IMR-90 (cell line): ENCODE results near the gene NTSR2. TPM values are rescaled to one million over a fixed set of nuclear protein-coding genes. Genes with fewer than 3 reads are reported as not detected.

Experiments used
- ATAC-seq: fragments of 200-7000 bp; cut with Tn5 transposase; 2 replicates; pipeline ENCODE4 v1.9.1; 2020; ENCODE audit warnings: low read depth, mild to moderate bottlenecking, moderate library complexity
- BruUV-seq: library from RNA; stranded (reverse); fragments of 400-500 nt; replicated peaks from 2 replicates; lab custom pipeline; 2021; lab: Mats Ljungman, UMichigan
- CTCF ChIA-PET: fragments of 300-600 bp; formaldehyde crosslinking; extraction: SDS; loops from one replicate; lab custom pipeline; 2021; ENCODE audit warnings: antibody characterized with exemption; lab: Yijun Ruan, JAX
- POLR2A ChIA-PET: fragments of 300-600 bp; sonication (Branson Sonifier 250); formaldehyde crosslinking; loops from one replicate; lab custom pipeline; 2022; ENCODE audit warnings: antibody characterized with exemption; ENCODE audit not compliant: unreplicated experiment; lab: Charles Lee
- DNase-seq: peaks from one replicate; pipeline ENCODE4 v3.0.0; 2013
- H2AFZ ChIP-seq: replicated peaks from 2 replicates; pipeline ENCODE3; 2013; ENCODE audit warnings: low read length, mild to moderate bottlenecking; ENCODE audit not compliant: poor library complexity
- H2AK5ac ChIP-seq: 2 replicates; pipeline ENCODE4 v1.6.1; 2013; ENCODE audit warnings: low read depth, low read length, inconsistent platforms
- H2AK9ac ChIP-seq: replicated peaks from 2 replicates; pipeline ENCODE3; 2013; ENCODE audit warnings: mild to moderate bottlenecking, low read depth, low read length, moderate library complexity; ENCODE audit not compliant: poor library complexity
- H2BK120ac ChIP-seq: 2 replicates; pipeline ENCODE4 v1.6.1; 2013; ENCODE audit warnings: low read depth, low read length, inconsistent platforms
- H2BK15ac ChIP-seq: 3 replicates; pipeline ENCODE4 v1.6.1; 2013; ENCODE audit warnings: low read depth, low read length, inconsistent platforms
- H2BK20ac ChIP-seq: 2 replicates; pipeline ENCODE4 v1.6.1; 2013; ENCODE audit warnings: low read depth, mild to moderate bottlenecking, inconsistent platforms, low read length, moderate library complexity
- H2BK5ac ChIP-seq: 2 replicates; pipeline ENCODE4 v1.6.1; 2013; ENCODE audit warnings: mild to moderate bottlenecking, low read depth, low read length, inconsistent platforms; ENCODE audit not compliant: poor library complexity, severe bottlenecking
- H3K14ac ChIP-seq: replicated peaks from 2 replicates; pipeline ENCODE4 v1.6.1; 2013; ENCODE audit warnings: low read depth, low read length, inconsistent platforms
- H3K18ac ChIP-seq: 2 replicates; pipeline ENCODE4 v1.6.1; 2013; ENCODE audit warnings: low read depth, low read length, control low read depth
- H3K23ac ChIP-seq: 2 replicates; pipeline ENCODE4 v1.6.1; 2013; ENCODE audit warnings: low read depth, low read length, inconsistent platforms
- H3K27ac ChIP-seq: 2 replicates; pipeline ENCODE4 v1.5.1; 2013; ENCODE audit warnings: mild to moderate bottlenecking, control low read depth, low read length; ENCODE audit not compliant: insufficient read depth
- H3K27me3 ChIP-seq: 2 replicates; pipeline ENCODE4 v1.6.1; 2013; ENCODE audit warnings: low read length; ENCODE audit not compliant: control insufficient read depth, insufficient read depth
- H3K36me3 ChIP-seq: 2 replicates; pipeline ENCODE4 v1.6.1; 2013; ENCODE audit warnings: low read length, mixed read lengths; ENCODE audit not compliant: control insufficient read depth, insufficient read depth
- H3K4ac ChIP-seq: 2 replicates; pipeline ENCODE4 v1.6.1; 2013; ENCODE audit warnings: low read depth, low read length, inconsistent platforms
- H3K4me1 ChIP-seq: 2 replicates; pipeline ENCODE4 v1.6.1; 2013; ENCODE audit warnings: low read length, mixed read lengths; ENCODE audit not compliant: control insufficient read depth, insufficient read depth
- H3K4me2 ChIP-seq: 2 replicates; pipeline ENCODE4 v1.6.1; 2013; ENCODE audit warnings: low read depth, mild to moderate bottlenecking, control low read depth, low read length, moderate library complexity
- H3K4me3 ChIP-seq: 2 replicates; pipeline ENCODE4 v1.5.1; 2013; ENCODE audit warnings: low read depth, mild to moderate bottlenecking, control low read depth, low read length, moderate library complexity; ENCODE audit not compliant: insufficient read depth
- H3K56ac ChIP-seq: 2 replicates; pipeline ENCODE4 v1.6.1; 2013; ENCODE audit warnings: low read length, inconsistent platforms; ENCODE audit not compliant: insufficient read depth; ENCODE audit errors: extremely low read depth
- H3K79me1 ChIP-seq, 2 experiments: 2 replicates each; pipeline ENCODE4 v1.6.1; 2013; ENCODE audit warnings: low read length in 2 of 2, inconsistent platforms in 1 of 2, low read depth in 1 of 2
- H3K9ac ChIP-seq: 2 replicates; pipeline ENCODE4 v1.6.1; 2013; ENCODE audit warnings: low read depth, low read length, control low read depth
- H3K9me1 ChIP-seq: 2 replicates; pipeline ENCODE4 v1.6.1; 2013; ENCODE audit warnings: low read length, inconsistent platforms; ENCODE audit not compliant: insufficient read depth
- H3K9me3 ChIP-seq: 2 replicates; pipeline ENCODE4 v1.6.1; 2013; ENCODE audit warnings: low read length; ENCODE audit not compliant: control insufficient read depth, insufficient read depth
- H4K20me1 ChIP-seq: 2 replicates; pipeline ENCODE4 v1.6.1; 2013; ENCODE audit warnings: low read length, inconsistent platforms; ENCODE audit not compliant: insufficient read depth
- H4K5ac ChIP-seq: 2 replicates; pipeline ENCODE4 v1.6.1; 2013; ENCODE audit warnings: mild to moderate bottlenecking, low read depth, low read length, control low read depth
- H4K8ac ChIP-seq, 2 experiments: 2 replicates each; pipeline ENCODE4 v1.6.1; 2013; ENCODE audit warnings: low read depth in 2 of 2, low read length in 2 of 2, control low read depth in 1 of 2, inconsistent platforms in 1 of 2
- H4K91ac ChIP-seq: 2 replicates; pipeline ENCODE4 v1.6.1; 2013; ENCODE audit warnings: low read depth, low read length, inconsistent platforms; ENCODE audit not compliant: insufficient read depth
- BHLHE40 ChIP-seq: fragments of 150-350 bp; IDR thresholded peaks from 2 replicates; pipeline ENCODE4 v1.6.1; 2016; ENCODE audit warnings: mild to moderate bottlenecking, low read depth, low read length
- CEBPB ChIP-seq: IDR thresholded peaks from 2 replicates; pipeline ENCODE4 v1.6.1; 2012; ENCODE audit warnings: low read depth, low read length, improper control_type of control experiment
- FOS ChIP-seq: fragments of 150-350 bp; IDR thresholded peaks from 2 replicates; pipeline ENCODE4 v1.6.1; 2016; ENCODE audit warnings: low read depth, low read length
- MXI1 ChIP-seq: IDR thresholded peaks from 2 replicates; pipeline ENCODE4 v1.6.1; 2012; ENCODE audit warnings: low read depth, mild to moderate bottlenecking, low read length, moderate library complexity, borderline replicate concordance
- NFE2L2 ChIP-seq: fragments of 150-350 bp; IDR thresholded peaks from 2 replicates; pipeline ENCODE4 v1.6.1; 2016; ENCODE audit warnings: low read depth, mild to moderate bottlenecking, low read length
- POLR2A ChIP-seq: IDR thresholded peaks from 2 replicates; pipeline ENCODE4 v1.6.1; 2012; ENCODE audit warnings: mild to moderate bottlenecking, low read depth, low read length
- RAD21 ChIP-seq: IDR thresholded peaks from 2 replicates; pipeline ENCODE4 v1.6.1; 2012; ENCODE audit warnings: low read length, improper control_type of control experiment
- RFX5 ChIP-seq: IDR thresholded peaks from 2 replicates; pipeline ENCODE4 v1.8.0; 2012; ENCODE audit warnings: low read depth, mild to moderate bottlenecking, low read length, moderate library complexity
- SMC3 ChIP-seq: fragments of 150-350 bp; IDR thresholded peaks from 2 replicates; pipeline ENCODE4 v1.6.1; 2016; ENCODE audit warnings: low read depth, mild to moderate bottlenecking, antibody characterized with exemption, low read length, moderate library complexity
- WGBS, 2 experiments: methylation state at CpG; one replicate each; pipeline versions ENCODE4 v1.1.5 to v1.1.7; 2013; ENCODE audit warnings: missing lambda C conversion rate in 2 of 2; ENCODE audit not compliant: insufficient read length in 1 of 2; ENCODE audit errors: extremely low coverage in 2 of 2; 5-methylcytosine and 5-hydroxymethylcytosine counted together
- dilution Hi-C: fragments of 300-500 bp; cut with HindIII; formaldehyde crosslinking; loops from one replicate; pipeline ENCODE4 v1.14.3; 2018; ENCODE audit warnings: low sequenced_read_pairs; ENCODE audit not compliant: unreplicated experiment
- in situ Hi-C: fragments of 300-500 bp; cut with MboI; formaldehyde crosslinking; loops from 3 replicates; pipeline ENCODE4 v1.14.3; 2019; ENCODE audit warnings: low sequenced_read_pairs, inconsistent platforms, mixed read lengths
- intact Hi-C: fragments of 100-400 bp; cut with micrococcal nuclease; formaldehyde crosslinking; loops from 2 replicates; pipeline ENCODE4 v1.10.0; 2022
- polyA plus RNA-seq, 3 experiments: library from polyadenylated mRNA; depleted of rRNA; stranded (reverse); fragments of >200 nt; gene quantifications; 2 replicates each; pipeline ENCODE4 v1.2.3, GENCODE V29; 2012; ENCODE audit warnings: low replicate concordance in 1 of 3
- total RNA-seq: library from RNA; depleted of rRNA; stranded (reverse); fragments of >200 nt; gene quantifications from 2 replicates; pipeline ENCODE4 v1.2.3, GENCODE V29; 2012
- TF ChIP-seq, protein P1 (sequence below): conservative IDR thresholded peaks from 2 replicates; pipeline ENCODE4 v1.5.1; 2012; ENCODE audit warnings: mild to moderate bottlenecking, low read depth, low read length, improper control_type of control experiment
- TF ChIP-seq, protein P2 (sequence below): fragments of 150-350 bp; IDR thresholded peaks from 2 replicates; pipeline ENCODE4 v1.6.1; 2017; ENCODE audit warnings: mild to moderate bottlenecking, antibody characterized with exemption, low read length, low read depth

NTSR2 gene
- total and polyA plus RNA-seq, 2 of the 4 experiments (the other 2 are of a cell fraction): not detected

DNA sequence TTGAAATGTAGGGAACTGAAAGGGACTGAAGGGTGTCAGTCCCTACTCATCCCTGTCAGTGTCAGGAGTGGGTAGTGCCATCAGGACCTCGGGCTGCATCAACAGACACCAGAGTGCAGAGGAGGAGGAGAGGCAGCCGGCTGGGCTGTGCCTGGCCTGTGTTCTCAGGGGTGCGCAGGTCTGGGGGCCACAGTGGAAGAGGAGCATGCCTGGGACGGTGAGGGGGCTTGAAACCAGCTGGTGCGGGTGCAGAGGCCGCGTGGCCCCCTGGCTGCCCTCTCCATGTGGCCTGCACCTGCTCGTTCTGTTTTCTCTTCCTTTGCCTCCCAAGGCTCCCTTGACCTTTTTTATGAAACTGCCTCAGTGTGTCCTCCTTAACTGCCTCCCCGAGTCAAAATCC is 41.3 kb downstream of the NTSR2 start:
- 68% methylated on average over 4 of the region's 9 CpGs; no CpG with 5 or more reads in 1 of the 2 experiments for WGBS, 2 experiments
- ATAC-seq (no peak), DNase-seq (no peak)
- no peak overlapping the region for H3K23ac ChIP-seq
- POLR2A ChIA-PET: no interaction called here
- H3K27me3 ChIP-seq: peaks cover 30% of the 10 kb centered on the region
- no peak overlapping the region for H2BK15ac ChIP-seq
- H3K27ac ChIP-seq: no peak overlapping the region
- no peak overlapping the region for H2BK20ac ChIP-seq
- no peak overlapping the region for H2AK9ac ChIP-seq
- intact Hi-C loops (no loop called here), dilution Hi-C loops (no loop called here), in situ Hi-C loops (no loop called here)
- H4K8ac ChIP-seq: no peak overlapping the region
- no peak overlapping the region for H2BK120ac ChIP-seq
- H4K20me1 ChIP-seq: no peaks in the 10 kb centered on the region
- H3K9me1 ChIP-seq: no peaks in the 10 kb centered on the region
- no peak overlapping the region for H4K5ac ChIP-seq
- CTCF ChIA-PET: no interaction called here
- no peaks in the 10 kb centered on the region for H3K4me1 ChIP-seq
- no peak overlapping the region for H3K4me3 ChIP-seq
- no peak overlapping the region for H3K4ac ChIP-seq
- peaks cover 11% of the 10 kb centered on the region for H3K9me3 ChIP-seq
- no peak overlapping the region for H2BK5ac ChIP-seq
- H3K18ac ChIP-seq: no peak overlapping the region
- H3K14ac ChIP-seq: no peak overlapping the region
- no peak overlapping the region for H4K91ac ChIP-seq
- H3K36me3 ChIP-seq: no peaks in the 10 kb centered on the region
- TF ChIP-seq SMC3 (no peak), CEBPB (no peak), RFX5 (no peak), NFE2L2 (no peak), BHLHE40 (no peak), RAD21 (no peak), POLR2A (no peak), FOS (no peak), MXI1 (no peak)
- TF ChIP-seq, protein P1, sequence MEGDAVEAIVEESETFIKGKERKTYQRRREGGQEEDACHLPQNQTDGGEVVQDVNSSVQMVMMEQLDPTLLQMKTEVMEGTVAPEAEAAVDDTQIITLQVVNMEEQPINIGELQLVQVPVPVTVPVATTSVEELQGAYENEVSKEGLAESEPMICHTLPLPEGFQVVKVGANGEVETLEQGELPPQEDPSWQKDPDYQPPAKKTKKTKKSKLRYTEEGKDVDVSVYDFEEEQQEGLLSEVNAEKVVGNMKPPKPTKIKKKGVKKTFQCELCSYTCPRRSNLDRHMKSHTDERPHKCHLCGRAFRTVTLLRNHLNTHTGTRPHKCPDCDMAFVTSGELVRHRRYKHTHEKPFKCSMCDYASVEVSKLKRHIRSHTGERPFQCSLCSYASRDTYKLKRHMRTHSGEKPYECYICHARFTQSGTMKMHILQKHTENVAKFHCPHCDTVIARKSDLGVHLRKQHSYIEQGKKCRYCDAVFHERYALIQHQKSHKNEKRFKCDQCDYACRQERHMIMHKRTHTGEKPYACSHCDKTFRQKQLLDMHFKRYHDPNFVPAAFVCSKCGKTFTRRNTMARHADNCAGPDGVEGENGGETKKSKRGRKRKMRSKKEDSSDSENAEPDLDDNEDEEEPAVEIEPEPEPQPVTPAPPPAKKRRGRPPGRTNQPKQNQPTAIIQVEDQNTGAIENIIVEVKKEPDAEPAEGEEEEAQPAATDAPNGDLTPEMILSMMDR: no peak
- TF ChIP-seq, protein P2, sequence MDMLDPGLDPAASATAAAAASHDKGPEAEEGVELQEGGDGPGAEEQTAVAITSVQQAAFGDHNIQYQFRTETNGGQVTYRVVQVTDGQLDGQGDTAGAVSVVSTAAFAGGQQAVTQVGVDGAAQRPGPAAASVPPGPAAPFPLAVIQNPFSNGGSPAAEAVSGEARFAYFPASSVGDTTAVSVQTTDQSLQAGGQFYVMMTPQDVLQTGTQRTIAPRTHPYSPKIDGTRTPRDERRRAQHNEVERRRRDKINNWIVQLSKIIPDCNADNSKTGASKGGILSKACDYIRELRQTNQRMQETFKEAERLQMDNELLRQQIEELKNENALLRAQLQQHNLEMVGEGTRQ: no peak
- H3K9ac ChIP-seq: no peak overlapping the region
- H3K4me2 ChIP-seq: no peak overlapping the region
- no peak overlapping the region for H2AFZ ChIP-seq
- no peaks in the 10 kb centered on the region for H3K79me1 ChIP-seq
- H2AK5ac ChIP-seq: no peak overlapping the region
- BruUV-seq: no TSS peak
- no peak overlapping the region for H3K56ac ChIP-seq
